NCI-H2227 (cell line): ENCODE data around the gene CDC42BPG.

Experiments used
- DNase-seq: peaks from one replicate; lab custom pipeline; 2025; ENCODE audit not compliant: unreplicated experiment; lab: John Stamatoyannopoulos, UW

Gene CDC42BPG, protein sequence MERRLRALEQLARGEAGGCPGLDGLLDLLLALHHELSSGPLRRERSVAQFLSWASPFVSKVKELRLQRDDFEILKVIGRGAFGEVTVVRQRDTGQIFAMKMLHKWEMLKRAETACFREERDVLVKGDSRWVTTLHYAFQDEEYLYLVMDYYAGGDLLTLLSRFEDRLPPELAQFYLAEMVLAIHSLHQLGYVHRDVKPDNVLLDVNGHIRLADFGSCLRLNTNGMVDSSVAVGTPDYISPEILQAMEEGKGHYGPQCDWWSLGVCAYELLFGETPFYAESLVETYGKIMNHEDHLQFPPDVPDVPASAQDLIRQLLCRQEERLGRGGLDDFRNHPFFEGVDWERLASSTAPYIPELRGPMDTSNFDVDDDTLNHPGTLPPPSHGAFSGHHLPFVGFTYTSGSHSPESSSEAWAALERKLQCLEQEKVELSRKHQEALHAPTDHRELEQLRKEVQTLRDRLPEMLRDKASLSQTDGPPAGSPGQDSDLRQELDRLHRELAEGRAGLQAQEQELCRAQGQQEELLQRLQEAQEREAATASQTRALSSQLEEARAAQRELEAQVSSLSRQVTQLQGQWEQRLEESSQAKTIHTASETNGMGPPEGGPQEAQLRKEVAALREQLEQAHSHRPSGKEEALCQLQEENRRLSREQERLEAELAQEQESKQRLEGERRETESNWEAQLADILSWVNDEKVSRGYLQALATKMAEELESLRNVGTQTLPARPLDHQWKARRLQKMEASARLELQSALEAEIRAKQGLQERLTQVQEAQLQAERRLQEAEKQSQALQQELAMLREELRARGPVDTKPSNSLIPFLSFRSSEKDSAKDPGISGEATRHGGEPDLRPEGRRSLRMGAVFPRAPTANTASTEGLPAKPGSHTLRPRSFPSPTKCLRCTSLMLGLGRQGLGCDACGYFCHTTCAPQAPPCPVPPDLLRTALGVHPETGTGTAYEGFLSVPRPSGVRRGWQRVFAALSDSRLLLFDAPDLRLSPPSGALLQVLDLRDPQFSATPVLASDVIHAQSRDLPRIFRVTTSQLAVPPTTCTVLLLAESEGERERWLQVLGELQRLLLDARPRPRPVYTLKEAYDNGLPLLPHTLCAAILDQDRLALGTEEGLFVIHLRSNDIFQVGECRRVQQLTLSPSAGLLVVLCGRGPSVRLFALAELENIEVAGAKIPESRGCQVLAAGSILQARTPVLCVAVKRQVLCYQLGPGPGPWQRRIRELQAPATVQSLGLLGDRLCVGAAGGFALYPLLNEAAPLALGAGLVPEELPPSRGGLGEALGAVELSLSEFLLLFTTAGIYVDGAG (N-terminal part only)

DNA sequence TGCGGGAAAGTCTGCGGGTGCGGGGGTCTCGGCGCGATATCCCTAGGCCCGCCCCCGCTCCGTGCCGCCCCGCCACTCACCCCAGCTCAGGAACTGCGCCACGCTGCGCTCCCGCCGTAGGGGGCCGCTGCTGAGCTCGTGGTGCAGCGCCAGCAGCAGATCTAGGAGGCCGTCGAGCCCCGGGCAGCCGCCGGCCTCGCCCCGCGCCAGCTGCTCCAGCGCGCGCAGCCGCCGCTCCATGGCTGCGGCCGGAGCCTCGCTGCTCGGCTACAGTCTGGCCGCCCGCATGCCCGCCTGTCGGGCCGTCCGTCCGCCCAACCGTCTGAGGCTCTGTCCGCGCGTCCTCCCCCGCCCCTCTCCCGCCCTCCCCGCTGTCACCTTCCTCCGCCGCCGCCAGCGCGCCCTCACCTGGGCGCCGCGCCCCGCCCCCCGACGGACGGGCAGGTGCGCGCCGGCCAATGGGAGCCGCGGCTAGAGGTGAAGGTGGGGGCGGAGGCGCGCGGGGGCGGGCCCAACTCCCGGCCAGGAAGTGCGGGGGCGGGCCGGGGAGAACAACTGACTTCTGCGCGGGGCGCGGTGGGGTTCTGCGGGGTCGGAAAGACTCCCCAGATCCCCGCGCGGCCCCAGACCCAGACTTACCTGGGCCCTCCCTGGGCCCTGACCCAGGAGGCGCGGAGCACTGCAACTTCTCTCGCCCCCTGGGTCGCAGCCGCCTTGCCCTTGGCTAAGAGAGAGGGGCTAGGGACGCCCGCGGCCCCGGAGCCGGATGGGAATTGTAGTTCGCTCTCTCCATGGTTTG lies at the start of gene CDC42BPG:
CDC42BPG (minus strand) TSS at position 324 of the 799 bp plus-strand sequence; CDS start at position 240, 84 bp downstream.
- DNase-seq: peak; percentile 79

DNA sequence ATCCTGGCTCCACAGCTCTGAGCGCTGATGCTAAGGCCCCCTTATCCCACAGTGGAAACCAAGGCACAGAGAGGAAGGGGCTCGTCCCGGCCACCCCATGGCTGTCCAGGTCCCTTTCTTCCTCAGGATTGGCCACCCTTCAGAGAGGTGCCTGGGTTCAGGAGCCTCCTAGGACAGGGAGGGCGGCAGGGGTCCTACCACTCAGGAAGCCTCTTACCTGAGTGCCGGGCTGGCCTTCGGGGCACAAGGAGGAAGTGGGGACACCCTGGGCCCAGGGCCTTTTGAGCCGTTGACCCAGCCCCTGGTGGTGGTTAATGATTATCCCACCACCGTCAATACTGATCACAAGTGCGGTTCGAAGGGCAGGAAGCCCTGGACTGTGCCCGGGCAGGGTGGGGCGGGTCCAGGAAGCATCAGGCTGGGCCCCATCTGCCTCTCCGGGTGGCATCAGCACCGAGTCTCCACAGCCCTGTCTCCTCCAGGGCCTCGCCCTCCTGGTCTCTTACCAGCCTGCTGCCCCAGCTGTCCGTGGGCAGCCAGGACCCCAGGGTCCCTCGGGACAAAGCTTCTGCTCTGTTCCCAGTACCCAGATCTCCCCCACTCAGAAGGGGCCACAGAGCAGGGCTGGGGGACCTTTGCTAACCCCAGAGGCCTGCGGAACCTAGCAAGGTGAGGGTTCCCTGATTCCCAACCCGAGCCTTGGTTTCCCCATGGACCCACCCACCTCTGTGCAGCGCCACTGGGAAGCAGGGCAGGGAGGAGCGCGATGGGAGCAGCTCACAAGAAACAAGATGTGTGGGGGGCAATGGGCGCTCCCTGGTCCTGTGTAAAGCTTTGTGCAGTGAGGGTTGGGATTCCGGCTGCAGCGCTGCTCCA lies 49.0 kb upstream of the CDC42BPG start:
- DNase-seq: no peak

DNA sequence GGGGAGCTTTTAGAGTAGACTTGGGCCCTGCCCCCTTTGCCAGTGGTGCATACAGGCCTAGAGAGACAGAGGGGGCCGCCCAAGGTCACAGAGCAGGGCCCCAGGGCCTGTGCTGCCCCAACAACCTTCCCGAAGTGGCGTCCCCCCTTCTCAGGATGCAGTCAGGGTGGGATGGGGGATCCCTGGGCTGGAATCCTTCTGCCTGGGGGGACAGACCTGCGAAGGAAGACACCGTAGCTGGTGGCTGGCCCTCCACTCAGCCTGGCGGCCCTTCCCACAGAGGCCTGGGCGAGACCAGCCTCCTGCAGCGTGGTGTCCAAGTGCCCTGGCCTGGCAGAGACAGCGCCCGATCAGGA lies 48.4 kb upstream of the CDC42BPG start:
- DNase-seq: no peak

DNA sequence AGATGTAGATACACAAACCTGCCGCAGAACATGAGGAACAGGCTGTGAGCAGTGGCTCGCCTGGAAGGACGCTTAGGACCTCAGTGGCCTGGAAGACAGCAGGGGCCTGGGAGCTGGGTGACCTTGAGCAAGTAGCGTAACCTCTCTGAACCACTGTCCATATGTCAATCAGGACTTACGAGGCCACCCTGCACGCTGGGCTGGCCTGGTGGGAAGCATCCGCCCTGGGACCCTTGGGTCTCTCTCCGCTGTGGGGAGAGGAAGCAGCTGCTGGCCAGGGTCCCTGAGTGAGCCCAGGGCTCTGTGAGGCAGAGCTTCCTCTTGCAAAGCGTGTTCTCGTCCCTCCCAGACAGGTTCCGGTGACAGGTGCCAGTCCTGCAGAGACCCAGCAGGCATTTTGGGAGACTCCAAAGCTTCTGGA lies 48.0 kb upstream of the CDC42BPG start:
- DNase-seq: no peak

DNA sequence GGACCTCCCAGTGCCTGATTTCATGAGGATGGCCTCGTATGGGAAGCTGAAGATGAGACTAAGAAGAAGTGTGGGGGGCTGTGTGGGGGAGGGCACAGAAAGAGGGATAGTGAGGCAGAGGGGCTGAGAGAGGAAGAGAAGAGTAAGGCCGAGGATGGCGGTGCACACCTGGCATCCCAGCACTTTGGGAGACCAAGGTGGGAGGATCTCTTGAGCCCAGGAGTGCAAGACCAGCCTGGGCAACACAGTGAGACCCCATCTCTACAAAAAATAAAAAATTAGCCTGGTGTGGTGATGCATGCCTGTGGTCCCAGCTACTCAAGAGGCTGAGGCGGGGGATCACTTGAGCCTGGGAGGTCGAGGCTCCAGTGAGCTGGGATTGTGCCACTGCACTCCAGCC lies 47.4 kb upstream of the CDC42BPG start:
- DNase-seq: no peak

DNA sequence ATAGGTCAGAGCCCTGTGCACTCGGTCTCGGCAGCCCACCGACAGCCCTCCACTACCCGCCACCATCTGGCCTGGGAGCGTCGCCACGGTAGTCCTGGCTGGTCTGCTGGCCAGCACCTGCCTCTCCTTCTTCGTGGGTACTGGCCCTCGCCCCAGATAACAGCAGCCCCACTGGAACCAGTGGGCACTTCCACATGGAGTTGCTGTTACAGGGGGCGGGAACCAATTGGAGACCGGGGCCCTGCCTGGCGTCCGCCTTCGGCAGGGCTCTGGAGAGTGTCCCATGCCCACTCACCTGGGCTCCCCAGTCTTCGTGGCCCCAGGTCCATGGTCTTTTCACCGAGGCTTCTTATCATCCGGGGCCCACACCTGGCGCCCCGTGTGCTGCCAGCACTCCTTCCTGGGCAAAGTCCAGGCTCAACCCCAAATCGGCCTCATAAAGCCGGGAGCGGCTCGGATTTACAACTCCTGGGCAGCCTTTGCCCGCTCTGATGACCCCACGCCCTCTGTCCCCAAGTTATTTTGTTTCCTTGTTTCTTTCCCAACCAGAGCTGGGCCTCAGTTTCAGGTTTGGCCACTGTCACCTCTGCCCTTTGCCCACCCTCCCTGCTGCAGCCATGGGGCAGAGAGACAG lies 46.9 kb upstream of the CDC42BPG start:
- DNase-seq: no peak

DNA sequence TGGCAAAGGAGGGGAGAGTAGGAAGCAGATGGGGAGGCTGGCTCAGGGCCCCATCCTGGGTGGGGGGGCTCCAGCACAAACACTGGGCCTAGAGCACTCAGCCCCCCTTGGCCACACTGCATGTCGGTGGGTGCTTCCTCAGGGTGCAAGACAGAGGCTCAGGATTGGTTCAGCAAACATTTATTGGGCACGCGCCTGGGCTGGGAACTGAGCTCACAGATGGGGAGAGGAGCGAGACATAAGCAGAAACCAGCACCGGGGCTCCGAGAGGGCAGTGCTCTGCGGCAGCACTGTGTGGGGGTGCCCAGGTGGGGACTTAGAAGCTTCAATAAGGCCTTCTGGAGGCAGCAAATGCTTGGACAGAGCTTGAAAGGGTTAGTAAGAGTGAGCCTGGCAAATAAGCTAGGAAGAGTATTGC lies 46.1 kb upstream of the CDC42BPG start:
- no peak for DNase-seq

DNA sequence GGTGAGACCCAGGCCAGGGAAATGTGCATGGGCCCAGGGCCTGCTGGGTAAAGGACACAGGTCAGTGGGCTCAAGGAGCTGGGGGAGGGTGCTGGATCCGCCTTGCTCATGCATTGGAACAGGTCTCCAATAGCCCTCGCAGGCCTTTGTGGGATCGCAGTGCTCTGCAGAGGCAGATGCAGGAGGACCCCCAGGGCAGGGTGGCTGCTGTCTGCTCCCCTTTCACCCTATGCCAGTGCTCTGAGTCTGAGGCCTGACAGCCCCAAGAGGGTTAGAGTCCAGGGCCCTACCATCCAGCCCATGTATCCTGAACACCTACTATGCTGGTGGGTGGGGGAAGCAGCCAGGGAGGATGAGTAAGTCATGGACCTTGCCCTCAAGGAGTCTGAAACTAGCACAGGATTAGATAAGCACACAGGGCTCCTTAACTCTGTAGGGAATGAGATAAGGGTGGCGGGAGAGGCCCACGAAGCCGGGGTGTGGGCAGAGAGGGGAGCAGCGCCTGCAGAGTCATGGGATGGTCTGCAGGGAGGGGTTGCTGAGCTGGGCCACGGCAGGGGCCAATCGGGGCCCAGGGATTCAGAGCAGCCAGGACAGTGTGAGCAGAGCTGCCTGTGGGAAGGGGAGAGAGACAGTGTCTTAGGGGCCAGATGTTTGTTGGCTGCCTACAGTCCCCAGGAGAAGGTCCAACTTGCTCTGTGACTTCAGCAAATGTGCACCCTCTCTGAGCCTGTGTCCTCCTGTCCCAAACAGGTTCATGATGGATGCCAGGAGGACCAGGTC lies 44.5 kb upstream of the CDC42BPG start:
- DNase-seq: no peak

DNA sequence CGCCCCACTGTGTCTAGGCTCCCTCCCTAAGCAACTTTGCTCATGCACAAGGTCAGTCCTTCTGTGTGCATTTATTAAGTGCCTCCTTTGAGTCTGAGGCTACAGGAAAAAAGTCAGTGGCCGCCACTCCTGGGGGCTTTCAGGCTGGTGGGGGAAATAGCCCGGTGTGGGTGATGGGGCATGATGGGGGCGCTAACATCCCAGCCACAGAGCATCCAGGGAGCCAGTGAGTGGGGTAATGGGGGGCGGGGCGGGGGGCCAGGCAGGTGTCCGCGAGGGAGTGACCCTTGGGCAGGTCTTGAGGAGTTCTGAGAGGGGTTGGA lies 43.9 kb upstream of the CDC42BPG start:
- no peak for DNase-seq

DNA sequence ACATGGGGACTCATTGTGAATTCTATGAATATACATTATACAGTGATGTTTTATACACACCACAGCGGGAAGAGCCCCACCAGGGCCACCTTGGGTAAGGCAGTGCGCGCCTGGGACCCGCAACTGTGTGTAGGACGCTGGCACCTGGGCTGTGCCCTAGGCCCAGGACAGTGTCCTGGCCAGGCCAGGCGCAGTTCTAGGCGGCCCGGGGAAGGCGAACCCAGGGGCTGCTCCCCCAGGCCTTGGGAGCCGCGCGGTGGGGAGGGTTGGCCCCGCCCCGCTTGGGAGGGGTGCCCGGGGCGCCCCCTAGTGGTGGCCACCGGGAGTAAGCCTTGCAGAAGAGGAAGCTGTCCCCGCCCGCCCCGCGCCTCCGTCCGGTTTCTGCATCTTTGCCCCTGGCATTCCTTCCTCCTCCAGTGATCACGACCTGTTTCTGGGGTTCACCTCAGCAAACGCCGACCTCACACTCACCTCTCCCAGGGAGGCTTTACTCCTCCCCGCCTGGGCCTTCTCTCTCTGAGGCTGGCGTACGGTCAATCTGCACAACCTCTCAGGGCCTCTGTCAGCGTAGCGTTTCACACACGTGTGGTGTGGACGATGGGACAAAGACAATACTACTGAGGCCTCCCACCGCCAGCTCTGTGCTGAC lies 43.4 kb upstream of the CDC42BPG start:
- DNase-seq: no peak

DNA sequence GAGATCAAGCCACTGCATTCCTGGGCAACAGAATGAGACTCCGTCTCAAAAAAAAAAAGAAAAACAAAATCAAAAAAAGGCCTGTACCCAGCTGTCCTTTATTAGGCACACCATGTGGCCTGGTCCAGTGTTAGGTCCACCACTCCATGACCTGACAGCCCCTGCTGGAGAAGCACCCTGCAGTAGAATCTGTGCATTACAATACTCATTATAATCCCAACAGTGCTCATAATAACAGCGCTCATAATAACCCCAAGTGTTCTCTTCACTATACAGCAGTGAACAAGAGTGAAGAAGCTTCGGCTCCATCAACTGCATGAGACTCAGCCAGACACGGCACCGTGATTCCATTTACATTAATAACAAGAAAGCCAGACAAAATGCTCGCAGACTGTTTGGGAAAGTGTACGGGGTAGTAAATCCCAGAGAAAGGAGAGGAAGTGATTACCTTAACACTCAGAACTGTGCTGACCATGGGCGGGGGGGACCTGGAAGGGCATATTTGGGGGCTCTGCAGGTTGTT lies 42.8 kb upstream of the CDC42BPG start:
- no peak for DNase-seq

DNA sequence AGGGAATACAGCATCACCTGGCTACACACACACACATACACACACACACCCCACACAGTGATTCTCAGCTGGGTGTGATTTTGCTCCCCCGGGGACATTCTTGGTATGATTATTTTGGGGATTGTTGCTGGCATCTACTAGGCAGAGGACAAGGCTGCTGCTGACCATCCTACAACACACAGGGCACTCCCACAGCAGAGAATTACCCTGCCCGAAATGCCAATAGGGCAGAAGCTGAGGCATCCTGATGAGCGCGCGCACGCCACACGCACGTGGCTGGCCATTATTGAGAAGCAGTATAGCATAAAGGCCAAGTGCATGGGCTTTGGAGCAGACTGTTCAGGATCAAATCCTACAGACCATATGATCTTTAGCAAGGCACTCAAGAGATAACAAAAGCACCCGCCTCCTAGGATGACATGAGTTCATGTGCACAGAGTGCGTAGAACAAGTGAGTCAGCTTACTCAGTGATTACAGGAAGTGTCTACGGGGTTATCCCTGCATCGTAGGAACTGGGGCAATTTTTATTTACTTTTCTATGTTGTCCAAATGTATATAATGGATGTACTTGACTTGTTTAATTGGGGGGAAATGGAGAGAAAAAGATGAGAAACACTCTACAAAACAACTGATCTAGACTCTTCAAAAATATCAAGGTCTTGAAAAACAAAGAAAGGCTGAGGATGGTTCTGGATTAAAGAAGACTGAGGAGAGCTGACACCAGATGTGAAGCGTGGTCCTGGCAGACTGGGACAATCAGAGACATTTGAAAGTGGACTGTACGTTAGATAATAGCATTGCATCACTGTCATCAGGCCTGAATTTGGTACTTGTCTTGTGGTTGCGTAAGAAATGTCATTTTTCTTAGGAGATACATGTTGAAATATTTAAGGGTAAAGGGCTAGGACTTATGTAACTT lies 41.2 kb upstream of the CDC42BPG start:
- peak; percentile 26 for DNase-seq

DNA sequence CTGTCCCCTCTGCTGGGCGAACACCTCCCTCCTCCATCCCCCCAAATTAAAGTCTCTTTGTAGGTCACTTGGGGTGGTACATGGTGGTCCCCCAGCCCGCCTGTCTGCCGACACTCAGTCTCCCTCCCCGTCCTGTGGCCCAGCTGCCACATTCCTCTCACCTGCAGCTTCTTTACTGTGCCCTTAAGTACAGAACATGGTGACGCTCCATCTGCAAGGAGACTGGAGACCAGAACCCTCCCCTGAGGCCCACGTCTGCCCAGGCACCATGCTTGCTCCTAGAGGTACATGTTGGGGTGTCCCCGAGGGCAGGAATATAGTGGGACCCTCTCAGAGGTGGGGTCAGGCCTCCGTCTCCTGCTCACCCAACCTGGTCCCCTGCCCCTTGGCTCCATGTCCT lies 39.6 kb upstream of the CDC42BPG start:
- no peak for DNase-seq

DNA sequence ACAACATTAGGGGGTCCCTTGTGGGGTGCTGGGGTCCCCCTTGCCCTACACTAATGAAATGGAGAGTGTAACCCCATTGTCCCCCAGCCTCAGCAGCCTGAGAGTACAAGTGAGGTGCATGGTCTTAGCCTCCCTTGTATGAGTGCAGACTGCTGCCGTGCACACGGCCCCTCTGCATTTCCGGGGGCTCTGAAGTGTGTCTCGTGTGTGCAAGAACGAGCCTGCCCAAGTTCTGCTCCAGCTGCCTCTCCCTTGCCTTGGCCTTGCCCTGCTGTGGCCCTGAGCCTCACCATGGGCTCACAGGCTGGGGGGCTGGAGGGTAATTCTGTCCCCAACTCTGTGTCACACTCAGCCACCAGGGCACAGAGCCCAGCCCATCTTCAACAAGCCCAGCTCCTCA lies 39.1 kb upstream of the CDC42BPG start:
- no peak for DNase-seq

DNA sequence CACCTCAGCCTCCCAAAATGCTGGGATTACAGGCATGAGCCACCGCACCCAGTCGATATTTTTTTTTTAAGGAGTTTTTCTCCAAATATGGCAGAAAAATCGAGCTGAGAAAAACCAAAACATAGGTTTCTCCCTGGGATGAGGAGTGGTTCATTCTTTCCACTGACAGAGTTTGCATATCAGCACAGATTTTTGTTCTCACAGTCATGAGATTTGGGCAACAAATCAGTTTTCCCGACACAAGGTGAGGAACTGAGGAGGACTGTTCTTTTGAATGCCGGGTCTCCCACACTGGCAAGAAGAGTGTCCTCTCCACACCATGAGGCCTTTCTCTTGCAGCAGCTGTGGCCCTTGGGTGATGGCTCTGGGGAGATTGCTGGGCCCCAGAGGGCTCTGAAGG lies 37.8 kb upstream of the CDC42BPG start:
- DNase-seq: no peak

DNA sequence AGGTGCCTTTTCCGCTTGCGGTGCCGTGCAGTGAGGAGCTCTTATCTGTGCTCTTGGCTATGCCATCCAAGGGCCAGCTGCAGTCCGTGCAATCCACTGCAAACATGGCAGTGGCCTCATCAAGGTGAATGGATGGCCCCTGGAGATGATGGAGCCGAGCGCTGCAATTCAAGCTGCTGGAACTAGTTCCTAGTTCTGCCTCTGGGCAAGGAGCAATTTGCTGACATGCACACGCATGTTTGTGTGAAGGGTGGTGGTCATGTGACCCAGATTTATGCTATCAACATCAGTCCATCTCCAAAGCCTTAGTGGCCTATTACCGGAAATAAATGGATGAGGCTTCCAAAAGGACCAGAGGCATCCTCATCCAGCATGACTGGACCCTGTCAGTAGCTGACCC lies 37.0 kb upstream of the CDC42BPG start:
- no peak for DNase-seq
